GM19238 (cell line): ENCODE results near the gene SIAH2.

Experiments
- DNase-seq: peaks from one replicate; pipeline ENCODE4 v3.0.0; 2011; ENCODE audit warnings: low spot score; ENCODE audit not compliant: insufficient read length

SIAH2 gene

DNA sequence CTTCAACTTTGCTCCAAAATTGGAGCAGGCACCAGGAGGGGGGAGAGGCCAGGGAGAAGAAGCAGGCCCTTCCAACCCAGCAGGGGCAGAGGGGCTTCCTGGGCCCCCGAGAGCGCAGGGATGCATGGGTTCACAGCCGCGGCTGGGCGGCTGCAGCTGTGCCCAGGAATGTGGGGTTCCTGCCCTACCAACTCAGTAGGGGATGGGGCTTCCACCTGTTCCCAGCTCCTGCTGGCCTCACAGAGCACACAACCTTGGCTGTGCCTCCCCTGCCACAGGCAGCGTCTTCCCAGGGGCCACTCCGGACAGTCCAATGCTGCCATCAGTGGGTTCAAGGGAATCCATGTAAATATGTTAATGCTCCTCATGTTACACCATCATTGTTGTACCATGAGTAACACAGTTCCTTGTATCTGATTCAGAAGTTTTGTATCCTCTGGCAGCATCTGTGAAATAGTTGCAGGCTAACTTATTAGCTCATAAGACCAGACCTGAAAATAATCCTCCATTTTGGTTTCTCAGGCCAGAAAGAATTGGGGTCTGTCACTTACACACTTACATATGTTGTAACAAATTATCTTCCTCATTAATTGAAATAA, 12.1 kb upstream of the SIAH2 start:
- DNase-seq = no peak

DNA sequence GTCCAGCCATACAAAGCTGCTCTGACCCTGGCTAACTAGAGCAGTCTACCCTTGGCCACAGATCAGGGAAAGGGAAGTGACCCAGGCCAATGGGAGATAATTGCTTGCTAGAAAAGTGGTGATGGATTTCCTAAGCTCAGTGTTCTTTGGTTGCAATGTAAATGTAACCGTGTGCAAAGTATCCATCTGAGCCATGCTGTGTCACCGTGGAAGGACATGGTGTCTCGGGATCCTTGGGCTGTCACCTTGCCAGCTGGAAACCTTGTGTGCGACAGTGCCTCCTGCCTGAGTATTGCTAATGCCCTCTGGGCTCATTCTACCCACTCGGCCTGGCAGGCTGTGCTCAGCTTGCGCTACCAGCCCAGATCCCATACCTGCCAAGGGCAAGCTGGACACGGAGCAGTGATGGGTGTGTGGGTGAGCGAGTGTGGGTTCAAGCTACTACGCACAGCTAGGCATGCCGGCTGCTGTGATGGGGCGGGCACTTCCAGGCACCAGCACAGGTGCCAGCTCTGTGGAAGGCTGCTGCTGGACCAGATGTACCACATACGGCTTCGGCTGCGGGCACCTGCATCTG, 10.7 kb upstream of the SIAH2 start:
- DNase-seq = no peak

DNA sequence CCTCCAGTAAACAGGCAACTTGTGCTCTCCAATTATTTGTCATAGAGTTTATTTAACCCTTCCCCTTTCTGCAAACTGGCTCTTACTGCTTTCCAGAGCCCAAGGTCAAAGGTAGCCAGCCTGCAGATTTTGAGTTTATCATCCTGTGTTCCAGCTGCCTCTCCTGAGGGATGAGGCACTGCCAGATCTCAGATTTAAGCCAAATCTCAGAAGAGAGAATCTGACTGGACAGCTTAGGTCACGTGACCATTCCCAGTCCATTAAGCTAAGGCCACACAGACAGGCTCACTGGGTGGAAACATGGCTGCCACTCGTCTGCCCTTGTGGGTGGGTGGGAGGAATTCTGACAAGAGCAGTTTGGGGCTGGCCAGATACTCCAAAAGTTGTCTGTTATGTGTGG, 8.6 kb upstream of the SIAH2 start:
- DNase-seq = no peak

GRCh38 chr3:150770681-150771080, 7.7 kb upstream of the SIAH2 start:
- no peak for DNase-seq

GRCh38 chr3:150766742-150767141, 3.8 kb upstream of the SIAH2 start:
- no peak for DNase-seq

- no peak for DNase-seq
Measured at GRCh38 chr3:150765949-150766720, 3.2 kb upstream of the SIAH2 start.

- DNase-seq = no peak
Measured at GRCh38 chr3:150764967-150765366, 2.0 kb upstream of the SIAH2 start.

- no peak for DNase-seq
Measured at GRCh38 chr3:150764566-150764965, 1.6 kb upstream of the SIAH2 start.

DNA sequence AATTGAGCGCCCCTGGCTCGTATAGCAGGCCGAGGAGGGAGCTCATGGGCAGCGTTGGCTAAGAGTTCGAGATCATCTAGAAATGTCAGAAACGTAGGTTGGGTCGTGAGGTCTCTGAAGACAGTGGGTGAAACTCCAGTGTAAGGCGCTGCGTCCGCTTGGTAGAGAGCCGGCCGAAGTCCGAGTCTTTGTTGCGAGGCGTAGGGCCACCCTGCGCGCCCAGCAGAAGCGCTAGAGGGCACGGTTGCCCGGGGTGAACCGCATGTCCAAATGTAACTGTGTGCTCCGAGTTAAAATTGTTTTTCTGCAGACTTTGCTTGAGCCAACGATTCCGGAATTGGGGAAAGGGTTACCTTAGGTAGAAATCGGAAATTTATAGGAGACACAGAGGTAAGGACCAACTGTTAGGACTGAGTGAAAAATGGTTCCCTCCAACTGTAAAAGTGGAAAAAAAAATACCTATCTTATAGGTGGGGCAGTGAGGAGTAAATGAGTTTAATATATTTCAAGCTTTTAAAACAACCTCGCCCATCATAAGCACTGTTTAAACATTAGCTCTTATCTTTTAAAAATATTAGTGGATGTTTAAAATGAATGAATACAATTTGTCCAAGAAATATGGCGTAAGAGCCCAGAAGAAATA, 993 bp upstream of the SIAH2 start:
- no peak for DNase-seq

- DNase-seq = no peak
Measured at GRCh38 chr3:150762662-150763121, 277 bp downstream of the SIAH2 start.

- DNase-seq = no peak
Measured at GRCh38 chr3:150761831-150762661, 923 bp downstream of the SIAH2 start.

DNA sequence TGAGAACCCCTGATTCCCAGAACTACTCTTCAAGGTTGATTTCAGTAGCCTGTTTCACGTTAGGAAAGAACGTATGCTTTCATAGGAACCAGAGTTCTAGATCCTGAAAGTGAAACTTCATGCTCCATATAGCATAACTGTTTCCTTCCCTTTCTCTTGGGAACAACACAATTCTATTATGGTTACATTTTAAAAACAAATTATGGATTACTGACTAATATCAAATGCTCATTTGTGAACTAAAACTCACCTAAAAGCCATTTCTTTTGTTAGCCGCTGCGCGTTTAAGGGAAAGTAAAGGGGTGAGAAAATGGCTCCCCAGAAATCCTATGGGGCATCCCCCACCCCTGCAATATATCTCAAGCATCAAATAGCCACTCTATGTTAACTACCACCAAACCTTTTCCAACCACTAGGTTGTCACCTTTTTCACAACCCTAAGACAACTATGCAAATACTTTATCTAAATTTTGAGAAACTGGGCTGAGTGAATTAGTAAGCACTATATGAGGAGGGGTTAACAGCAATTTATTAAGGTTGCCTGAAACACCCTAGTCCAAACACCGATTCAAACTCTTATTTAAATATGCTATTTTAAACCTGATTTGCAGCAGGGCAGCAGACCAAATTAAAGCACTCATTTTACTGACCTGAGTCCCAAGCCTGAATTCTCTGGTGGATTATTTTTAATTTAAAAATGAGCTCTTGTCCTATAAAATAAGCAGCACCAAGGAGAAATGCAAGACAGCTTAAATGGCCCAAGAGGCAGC, 2.4 kb downstream of the SIAH2 start:
- DNase-seq = no peak

- DNase-seq = no peak
Measured at GRCh38 chr3:150759947-150760346, 3.0 kb downstream of the SIAH2 start.

- no peak for DNase-seq
Measured at GRCh38 chr3:150759319-150759718, 3.6 kb downstream of the SIAH2 start.

- no peak for DNase-seq
Measured at GRCh38 chr3:150757768-150758167, 5.2 kb downstream of the SIAH2 start.

- DNase-seq = no peak
Measured at GRCh38 chr3:150757364-150757763, 5.6 kb downstream of the SIAH2 start.

DNA sequence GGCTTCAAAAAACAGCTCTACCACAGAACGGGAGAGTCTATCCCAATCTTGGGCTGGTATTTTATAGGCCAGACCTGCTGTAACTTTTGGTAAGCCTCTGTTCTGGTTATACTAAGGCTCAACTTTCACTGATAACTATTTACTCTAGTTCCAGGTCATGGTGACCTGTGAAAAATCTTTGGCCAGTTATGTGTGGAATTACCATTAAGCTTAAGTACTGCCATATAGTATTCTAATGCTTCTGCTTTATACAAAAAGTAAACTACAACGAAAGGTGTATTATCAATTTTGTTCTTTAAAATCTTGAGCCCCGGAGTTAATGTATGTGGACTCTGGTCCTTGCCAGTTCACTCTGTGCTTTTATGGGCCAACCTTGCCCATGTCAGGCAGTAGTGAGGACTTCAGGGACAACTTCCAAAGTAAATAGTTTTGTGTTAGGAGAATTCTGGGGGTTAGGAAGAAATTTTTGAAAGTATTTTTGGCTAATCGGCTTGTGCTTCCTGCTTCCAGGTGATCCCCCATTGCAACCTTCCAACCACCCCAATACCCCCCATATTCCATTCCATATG, 6.4 kb downstream of the SIAH2 start:
- DNase-seq = no peak

DNA sequence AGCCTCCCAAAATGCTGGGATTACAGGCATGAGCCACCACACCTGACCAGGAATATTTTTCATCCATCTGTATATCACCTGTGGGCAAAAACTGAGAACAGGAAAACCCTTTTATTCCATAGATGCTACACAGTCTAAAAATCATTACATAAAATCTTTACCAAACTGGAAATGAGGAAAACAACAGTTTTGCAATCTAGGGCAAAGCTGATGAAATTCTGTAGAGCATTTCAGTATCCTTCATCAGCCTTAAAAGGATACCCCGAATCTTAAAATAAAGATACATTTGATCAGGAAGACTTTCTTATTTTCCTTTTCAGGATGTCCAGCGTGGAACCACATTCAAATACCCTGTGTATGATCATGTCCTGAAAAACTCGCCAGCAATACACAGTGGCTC, 7.1 kb downstream of the SIAH2 start:
- no peak for DNase-seq

DNA sequence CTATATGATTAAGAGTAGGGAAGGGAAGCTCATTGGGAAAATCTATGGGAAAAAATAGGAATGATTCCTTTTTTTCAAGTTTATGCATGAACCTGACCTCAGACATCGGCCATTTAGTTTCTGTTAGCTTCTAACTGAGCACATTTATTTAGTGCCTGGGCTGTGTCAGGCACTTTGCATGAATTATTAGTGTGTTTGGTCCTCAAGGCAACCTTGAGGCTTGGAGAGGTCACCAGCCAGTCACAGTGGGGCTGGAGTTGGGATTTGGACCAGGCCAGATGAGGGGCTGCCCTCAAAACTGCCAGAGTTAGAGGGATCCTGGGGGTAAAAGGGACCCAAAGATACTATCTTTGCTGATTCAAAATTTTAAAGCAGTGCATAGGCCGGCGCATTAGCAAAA, 8.1 kb downstream of the SIAH2 start:
- no peak for DNase-seq

DNA sequence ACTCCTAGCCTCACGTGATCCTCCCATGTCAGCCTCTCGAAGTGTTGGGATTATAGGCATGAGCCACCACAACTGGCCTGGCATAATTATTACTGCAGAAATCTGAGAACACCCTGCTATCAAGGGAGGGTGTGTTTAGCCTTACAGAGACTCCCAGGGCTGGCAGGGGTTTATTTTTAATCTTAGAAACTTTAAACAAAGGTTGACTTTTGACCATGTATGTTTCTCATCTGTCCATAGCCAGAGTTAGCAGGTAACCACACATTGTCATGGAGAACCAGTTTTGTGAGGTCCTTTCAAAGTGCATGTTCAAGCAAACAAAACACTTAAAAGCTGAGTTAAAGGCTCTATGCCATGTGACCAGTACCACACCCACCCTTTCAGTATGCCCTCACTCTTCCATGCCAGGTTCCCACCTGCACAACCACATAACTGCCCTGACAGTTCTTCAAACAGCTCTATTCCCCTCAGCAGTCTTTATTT, 11.1 kb downstream of the SIAH2 start:
- no peak for DNase-seq
